NCI-H146 (cell line): ENCODE measurements around the gene SFT2D3.
"Not testable (repeated sequence)": the region's sequence is repeated elsewhere in the genome, so short reads cannot be mapped to it uniquely, and the experiment has no call there.

Experiments
- DNase-seq: peaks from one replicate; lab custom pipeline; 2025; lab: John Stamatoyannopoulos, UW

The SFT2D3 gene

DNA sequence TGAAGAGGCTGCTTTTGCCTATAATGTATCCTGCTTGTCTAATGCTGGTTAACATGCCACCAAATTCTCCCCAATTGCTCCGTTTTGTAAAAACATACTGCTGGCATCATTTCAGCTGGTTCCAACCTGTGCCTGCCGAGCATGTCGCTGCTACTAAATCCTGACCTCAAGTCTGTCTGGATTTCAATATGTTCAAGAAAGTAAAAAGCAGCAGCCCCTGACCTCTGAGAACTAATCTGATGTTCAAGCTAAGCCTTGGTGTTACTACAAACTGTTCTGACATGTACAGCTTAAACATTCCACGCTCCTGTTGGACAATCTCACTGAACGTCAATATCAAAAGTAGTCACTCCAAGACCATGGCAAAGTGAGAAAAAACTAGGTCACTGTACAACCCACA lies 46.3 kb downstream of the SFT2D3 start:
- no peak for DNase-seq

DNA sequence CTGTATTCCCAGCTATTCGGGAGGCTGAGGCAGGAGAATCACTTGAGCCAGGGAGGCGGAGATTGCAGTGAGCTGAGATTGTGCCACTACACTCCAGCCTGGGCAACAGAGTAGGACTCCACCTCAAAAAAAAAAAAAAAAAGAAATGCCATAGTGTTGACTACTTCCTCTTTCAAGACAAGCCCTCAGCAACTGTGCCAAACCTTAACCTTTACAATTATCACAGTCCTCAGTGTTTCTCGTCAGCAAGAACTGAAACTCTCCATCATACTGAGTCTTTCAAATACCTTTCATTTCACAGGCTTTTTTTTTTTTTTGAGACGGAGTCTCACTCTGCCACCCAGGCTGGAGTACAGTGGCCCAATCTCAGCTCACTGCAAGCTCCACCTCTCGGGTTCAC lies 48.2 kb downstream of the SFT2D3 start:
- DNase-seq: not testable (repeated sequence)

DNA sequence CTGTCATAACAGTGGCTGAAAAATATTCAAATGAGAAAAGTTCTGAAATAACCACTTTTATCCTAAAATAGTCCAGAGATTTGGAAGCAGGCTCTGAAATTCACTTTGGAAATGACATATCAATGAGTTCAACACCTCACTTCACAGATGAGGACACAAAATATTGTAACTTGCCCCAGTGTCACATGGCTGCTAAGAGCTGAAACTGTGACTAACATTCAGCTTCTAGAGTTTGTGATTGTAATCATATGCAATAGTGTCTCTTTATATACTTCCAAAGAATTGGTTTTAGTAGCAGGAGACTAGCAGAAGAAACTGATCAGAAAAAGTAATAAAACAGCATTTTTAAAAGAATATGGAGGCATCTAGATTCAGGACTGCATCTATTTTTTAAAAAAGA lies 52.1 kb downstream of the SFT2D3 start:
- no peak for DNase-seq

DNA sequence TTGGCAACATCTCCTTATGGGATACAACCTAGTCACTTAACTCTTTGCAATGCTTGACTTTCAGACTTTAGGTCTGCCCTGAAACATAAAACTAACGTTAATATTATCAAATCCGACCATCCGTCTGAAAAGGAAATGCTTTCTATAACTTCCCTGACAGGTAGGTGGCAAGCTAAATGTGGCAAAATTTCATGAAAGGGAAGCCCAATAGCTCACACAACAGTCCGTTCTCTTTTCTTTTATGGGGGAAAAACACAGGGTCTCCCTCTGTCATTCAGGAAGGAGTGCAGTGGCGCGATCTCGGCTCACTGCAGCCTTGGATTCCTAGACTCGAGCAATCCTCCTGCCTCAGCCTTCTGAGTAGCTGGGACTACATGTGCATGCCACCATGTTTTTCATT lies 52.9 kb downstream of the SFT2D3 start:
- no peak for DNase-seq
